Type B pancreatic cell (in vitro differentiated cells): ENCODE measurements around the gene IGSF11. TPM values are rescaled to one million over a fixed set of nuclear protein-coding genes. Genes with fewer than 3 reads are reported as not detected.

Experiments used
- DNase-seq: peaks from one replicate; pipeline ENCODE4 v3.0.0; 2021; ENCODE audit warnings: mixed read lengths; ENCODE audit not compliant: unreplicated experiment; ENCODE audit errors: extremely low spot score
- H3K27ac Mint-ChIP-seq: 2 replicates; pipeline ENCODE4 v1.8.0; 2021; ENCODE audit warnings: mild to moderate bottlenecking, mixed read lengths
- H3K27me3 Mint-ChIP-seq: 2 replicates; pipeline ENCODE4 v1.8.0; 2021; ENCODE audit warnings: mixed read lengths
- H3K36me3 Mint-ChIP-seq: 2 replicates; pipeline ENCODE4 v1.8.0; 2021; ENCODE audit warnings: mixed read lengths
- H3K4me1 Mint-ChIP-seq: one replicate; pipeline ENCODE4 v1.8.0; 2021; ENCODE audit warnings: mixed read lengths; ENCODE audit not compliant: unreplicated experiment
- H3K4me3 Mint-ChIP-seq: 2 replicates; pipeline ENCODE4 v1.8.0; 2021; ENCODE audit warnings: mild to moderate bottlenecking, mixed read lengths
- H3K9me3 Mint-ChIP-seq: 2 replicates; pipeline ENCODE4 v1.8.0; 2021; ENCODE audit warnings: mixed read lengths
- total RNA-seq: library from RNA; stranded (reverse); gene quantifications from 2 replicates; pipeline ENCODE4 v1.2.1, GENCODE V29; 2021; ENCODE audit warnings: low replicate concordance
- TF ChIP-seq, protein P1 (sequence below): fragments of 200-600 bp; sonication (generic); conservative IDR thresholded peaks from 2 replicates; pipeline ENCODE4 v1.5.0; 2021; ENCODE audit warnings: antibody characterized with exemption, mild to moderate bottlenecking

The IGSF11 gene
- total RNA-seq, 1 donor from 2014 or later, result 2.3 TPM

DNA sequence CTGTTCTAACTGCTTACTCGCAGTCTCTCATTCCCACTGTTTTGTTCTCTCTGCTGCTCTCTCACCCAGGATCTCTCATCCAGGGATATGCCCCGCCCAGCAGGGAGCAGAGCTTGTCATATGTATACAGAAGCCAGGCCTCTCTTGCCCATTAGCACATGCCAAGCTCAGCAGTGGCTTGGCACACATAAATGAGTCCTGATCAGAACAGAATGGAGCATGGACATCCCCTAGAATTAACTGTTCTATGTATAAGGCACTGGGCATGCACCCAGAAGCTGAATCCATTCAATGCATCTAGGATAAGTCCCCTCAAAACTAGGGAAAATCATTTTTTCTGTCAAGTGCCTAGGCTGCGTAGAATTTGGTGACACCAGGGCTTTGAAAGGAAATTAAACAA is 61.6 kb downstream of the IGSF11 start:
- Mint-ChIP-seq H3K36me3 (no peaks in the 10 kb centered on the region), H3K27ac (no peak overlapping the region), H3K4me1 (no peaks in the 10 kb centered on the region), H3K4me3 (no peak overlapping the region), H3K27me3 (no peaks in the 10 kb centered on the region), H3K9me3 (no peaks in the 10 kb centered on the region)
- TF ChIP-seq, protein P1, sequence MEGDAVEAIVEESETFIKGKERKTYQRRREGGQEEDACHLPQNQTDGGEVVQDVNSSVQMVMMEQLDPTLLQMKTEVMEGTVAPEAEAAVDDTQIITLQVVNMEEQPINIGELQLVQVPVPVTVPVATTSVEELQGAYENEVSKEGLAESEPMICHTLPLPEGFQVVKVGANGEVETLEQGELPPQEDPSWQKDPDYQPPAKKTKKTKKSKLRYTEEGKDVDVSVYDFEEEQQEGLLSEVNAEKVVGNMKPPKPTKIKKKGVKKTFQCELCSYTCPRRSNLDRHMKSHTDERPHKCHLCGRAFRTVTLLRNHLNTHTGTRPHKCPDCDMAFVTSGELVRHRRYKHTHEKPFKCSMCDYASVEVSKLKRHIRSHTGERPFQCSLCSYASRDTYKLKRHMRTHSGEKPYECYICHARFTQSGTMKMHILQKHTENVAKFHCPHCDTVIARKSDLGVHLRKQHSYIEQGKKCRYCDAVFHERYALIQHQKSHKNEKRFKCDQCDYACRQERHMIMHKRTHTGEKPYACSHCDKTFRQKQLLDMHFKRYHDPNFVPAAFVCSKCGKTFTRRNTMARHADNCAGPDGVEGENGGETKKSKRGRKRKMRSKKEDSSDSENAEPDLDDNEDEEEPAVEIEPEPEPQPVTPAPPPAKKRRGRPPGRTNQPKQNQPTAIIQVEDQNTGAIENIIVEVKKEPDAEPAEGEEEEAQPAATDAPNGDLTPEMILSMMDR, result no peak
- DNase-seq, result no peak

DNA sequence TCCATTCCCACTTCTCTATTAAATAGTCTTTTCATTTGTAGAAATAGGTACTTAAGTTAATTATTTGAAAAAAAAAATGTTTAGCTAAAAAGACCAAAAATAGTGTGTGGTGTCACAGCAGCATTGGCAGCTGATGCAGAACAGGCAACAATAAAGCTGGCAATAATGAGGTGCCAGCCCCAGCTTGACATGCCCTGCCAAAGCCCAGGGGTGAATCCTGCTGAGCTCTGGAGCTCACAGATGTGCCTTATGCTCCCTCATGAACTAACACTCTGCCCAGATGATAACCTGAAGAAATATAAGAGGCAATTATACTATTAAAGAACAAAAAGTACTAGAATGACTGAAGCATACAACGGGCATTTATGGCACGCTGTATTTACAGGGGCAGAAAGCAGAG is 63.8 kb downstream of the IGSF11 start:
- Mint-ChIP-seq H3K4me3 (no peak overlapping the region), H3K4me1 (no peaks in the 10 kb centered on the region), H3K27ac (no peak overlapping the region), H3K9me3 (no peaks in the 10 kb centered on the region), H3K36me3 (no peaks in the 10 kb centered on the region), H3K27me3 (no peaks in the 10 kb centered on the region)
- DNase-seq, result no peak
- TF ChIP-seq, protein P1, result no peak

DNA sequence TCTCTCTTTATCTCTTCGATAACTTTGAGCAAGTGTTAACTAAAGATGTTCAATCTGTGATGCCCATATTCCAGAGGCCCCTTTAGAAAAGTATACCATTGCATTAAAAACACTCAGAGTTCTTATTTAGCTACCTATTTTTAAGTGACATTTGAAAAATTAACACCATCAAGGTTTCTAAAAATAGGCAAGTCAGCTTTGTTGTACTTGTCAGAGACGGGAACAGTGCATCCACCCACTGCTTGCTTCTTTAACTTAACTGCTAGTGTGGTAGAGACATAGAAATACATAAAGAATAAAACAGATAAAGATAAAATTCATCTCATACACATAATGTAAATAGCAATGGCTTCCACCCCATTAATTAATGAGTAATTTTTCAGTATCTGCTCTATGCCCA is 66.0 kb downstream of the IGSF11 start:
- no peak overlapping the region for H3K4me3 Mint-ChIP-seq
- H3K9me3 Mint-ChIP-seq, result no peaks in the 10 kb centered on the region
- H3K36me3 Mint-ChIP-seq, result no peaks in the 10 kb centered on the region
- H3K27ac Mint-ChIP-seq, result no peak overlapping the region
- no peak for DNase-seq
- TF ChIP-seq, protein P1, result no peak
- no peaks in the 10 kb centered on the region for H3K27me3 Mint-ChIP-seq
- no peaks in the 10 kb centered on the region for H3K4me1 Mint-ChIP-seq

DNA sequence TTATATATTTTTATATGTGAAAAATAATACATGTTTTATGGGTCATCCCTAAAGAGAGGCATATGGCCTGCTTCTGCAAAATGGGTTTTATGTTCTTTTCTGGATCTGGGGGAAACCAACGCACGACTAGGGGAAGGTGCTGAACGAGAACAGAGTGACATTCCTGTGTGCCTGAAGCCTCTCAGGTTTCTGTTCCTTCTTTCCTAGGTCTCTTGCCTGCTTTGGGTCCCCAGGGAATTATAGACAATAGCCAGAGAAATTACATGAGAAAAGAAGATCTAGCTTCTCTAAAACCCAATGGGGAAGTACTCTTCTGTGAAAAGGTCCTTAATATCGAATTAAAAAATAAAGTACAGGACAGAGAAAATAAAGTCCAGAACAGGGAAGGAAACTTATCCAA is 66.5 kb downstream of the IGSF11 start:
- no peak for DNase-seq
- no peak overlapping the region for H3K4me3 Mint-ChIP-seq
- no peaks in the 10 kb centered on the region for H3K27me3 Mint-ChIP-seq
- H3K4me1 Mint-ChIP-seq, result no peaks in the 10 kb centered on the region
- no peaks in the 10 kb centered on the region for H3K36me3 Mint-ChIP-seq
- TF ChIP-seq, protein P1, result no peak
- H3K27ac Mint-ChIP-seq, result no peak overlapping the region
- no peaks in the 10 kb centered on the region for H3K9me3 Mint-ChIP-seq

DNA sequence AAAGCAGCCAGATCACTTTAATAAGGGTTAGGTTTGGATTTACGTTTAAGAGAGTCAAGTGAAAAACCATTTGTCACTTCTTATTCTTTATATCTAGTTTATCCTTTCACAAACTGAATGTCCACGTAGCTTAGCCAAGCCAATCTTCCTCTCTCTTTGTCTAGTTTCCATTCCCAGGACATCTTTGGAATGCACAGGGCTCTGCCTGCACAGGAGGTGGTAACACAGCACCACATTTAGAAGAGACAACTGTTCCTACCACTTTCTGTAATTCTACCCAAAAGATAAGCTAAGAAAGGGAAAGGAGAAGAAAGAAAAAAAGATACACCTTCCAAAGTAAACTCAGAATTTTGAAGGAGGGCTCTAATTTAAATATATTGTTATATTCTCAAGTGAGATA is 67.9 kb downstream of the IGSF11 start:
- no peak overlapping the region for H3K27ac Mint-ChIP-seq
- no peak overlapping the region for H3K4me3 Mint-ChIP-seq
- no peaks in the 10 kb centered on the region for H3K36me3 Mint-ChIP-seq
- no peaks in the 10 kb centered on the region for H3K4me1 Mint-ChIP-seq
- DNase-seq, result no peak
- TF ChIP-seq, protein P1, result no peak
- H3K27me3 Mint-ChIP-seq, result no peaks in the 10 kb centered on the region
- H3K9me3 Mint-ChIP-seq, result no peaks in the 10 kb centered on the region

DNA sequence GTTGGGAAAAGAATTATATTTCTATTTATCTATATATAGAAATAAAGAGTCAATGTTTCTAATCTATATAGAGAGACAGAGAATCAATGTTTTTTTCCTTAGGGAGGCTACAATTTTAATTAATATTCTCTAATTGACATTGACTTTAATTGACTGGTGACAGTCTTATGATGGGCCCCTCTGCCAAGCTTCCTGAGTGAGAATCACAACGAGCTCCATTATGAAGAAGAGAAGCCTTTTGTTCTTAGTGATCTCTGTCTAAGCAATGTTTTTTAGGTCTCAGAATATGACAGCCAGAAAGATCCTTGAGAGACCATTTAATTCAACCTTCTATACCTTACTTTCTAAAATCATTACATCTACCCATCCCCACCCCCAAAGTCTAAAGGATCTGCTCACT is 70.9 kb downstream of the IGSF11 start:
- Mint-ChIP-seq H3K27ac (no peak overlapping the region), H3K4me3 (no peak overlapping the region), H3K36me3 (no peaks in the 10 kb centered on the region), H3K27me3 (no peaks in the 10 kb centered on the region), H3K9me3 (no peaks in the 10 kb centered on the region), H3K4me1 (no peaks in the 10 kb centered on the region)
- TF ChIP-seq, protein P1, result no peak
- DNase-seq, result no peak
